HG02943 (cell line): ENCODE measurements around the gene ACOT4.
A peak's percentile ranks its signal among the peaks of the same experiment; 100 is the strongest.
"Not testable (repeated sequence)": the region's sequence is repeated elsewhere in the genome, so short reads cannot be mapped to it uniquely, and the experiment has no call there.

Source experiments
- ATAC-seq: cut with Tn5 transposase; IDR thresholded peaks from one replicate; pipeline ENCODE4 v1.9.1; 2021; ENCODE audit warnings: mild to moderate bottlenecking, low read depth, moderate library complexity; ENCODE audit not compliant: unreplicated experiment

Gene ACOT4

GRCh38 chr14:73576391-73576790 is 15.3 kb upstream of the ACOT4 start:
- no peak for ATAC-seq

- not testable (repeated sequence) for ATAC-seq
These were observed 14.5 kb upstream of the ACOT4 start for GRCh38 chr14:73577214-73577613.

GRCh38 chr14:73582102-73582979 is 9.3 kb upstream of the ACOT4 start:
- ATAC-seq, result not testable (repeated sequence)

GRCh38 chr14:73588695-73589094 is 3.0 kb upstream of the ACOT4 start:
- ATAC-seq, result no peak

- ATAC-seq, result no peak
These were observed 2.6 kb upstream of the ACOT4 start for GRCh38 chr14:73589116-73589515.

- ATAC-seq, result not testable (repeated sequence)
These were observed 1.0 kb upstream of the ACOT4 start for GRCh38 chr14:73590673-73591004.

GRCh38 chr14:73594491-73594890 is 2.8 kb downstream of the ACOT4 start:
- no peak for ATAC-seq

GRCh38 chr14:73599499-73599898 is 7.8 kb downstream of the ACOT4 start:
- no peak for ATAC-seq

GRCh38 chr14:73602994-73603393 is 11.3 kb downstream of the ACOT4 start:
- ATAC-seq, result no peak

- no peak for ATAC-seq
These were observed 14.6 kb downstream of the ACOT4 start for GRCh38 chr14:73606271-73606670.

- no peak for ATAC-seq
These were observed 15.6 kb downstream of the ACOT4 start for GRCh38 chr14:73607241-73607640.

GRCh38 chr14:73610687-73611086 is 19.0 kb downstream of the ACOT4 start:
- ATAC-seq, result no peak

- ATAC-seq, result peak; percentile 74
These were observed 20.8 kb downstream of the ACOT4 start, which contains the start of gene ACOT6 for GRCh38 chr14:73612339-73613045. Gene ACOT6 (plus strand): TSS chr14:73612517. CDS start chr14:73612572, 55 bp downstream.

GRCh38 chr14:73613046-73613383 is 21.3 kb downstream of the ACOT4 start:
- ATAC-seq, result peak; percentile 18

- no peak for ATAC-seq
These were observed 21.8 kb downstream of the ACOT4 start for GRCh38 chr14:73613419-73613963.

GRCh38 chr14:73616831-73617230 is 25.2 kb downstream of the ACOT4 start:
- no peak for ATAC-seq

GRCh38 chr14:73619524-73619923 is 27.9 kb downstream of the ACOT4 start:
- ATAC-seq, result no peak

- ATAC-seq, result no peak
These were observed 28.6 kb downstream of the ACOT4 start for GRCh38 chr14:73620268-73620667.

- no peak for ATAC-seq
These were observed 31.9 kb downstream of the ACOT4 start for GRCh38 chr14:73623504-73624054.

- no peak for ATAC-seq
These were observed 34.0 kb downstream of the ACOT4 start for GRCh38 chr14:73625706-73626105.

GRCh38 chr14:73627151-73627558 is 35.5 kb downstream of the ACOT4 start:
- ATAC-seq, result no peak
